PFSK-1 (cell line): ENCODE data around the gene PSORS1C1.

Experiments
- FOXP2 ChIP-seq: optimal IDR thresholded peaks from 2 replicates; pipeline ENCODE3; 2011; ENCODE audit warnings: borderline replicate concordance, control low read depth, inconsistent platforms; ENCODE audit not compliant: insufficient read depth; ENCODE audit errors: extremely low read length, extremely low read depth
- POLR2AphosphoS5 ChIP-seq: IDR thresholded peaks from 2 replicates; pipeline ENCODE4 v1.6.1; 2012; ENCODE audit warnings: low read depth, mild to moderate bottlenecking, control low read depth, low read length, moderate library complexity
- REST ChIP-seq, 2 experiments: IDR thresholded peaks; 2 replicates each; pipeline versions ENCODE4 v1.6.1 to v1.8.0; 2011 to 2012; ENCODE audit warnings: low read depth in 2 of 2, low read length in 2 of 2, control low read depth in 1 of 2, inconsistent platforms in 1 of 2, mild to moderate bottlenecking in 1 of 2, moderate library complexity in 1 of 2; ENCODE audit not compliant: insufficient read depth in 1 of 2
- SIN3A ChIP-seq: IDR thresholded peaks from 2 replicates; pipeline ENCODE4 v1.6.1; 2012; ENCODE audit warnings: mild to moderate bottlenecking, low read length, moderate library complexity, borderline replicate concordance; ENCODE audit not compliant: insufficient read depth
- TAF1 ChIP-seq: IDR thresholded peaks from 2 replicates; pipeline ENCODE4 v1.6.1; 2012; ENCODE audit warnings: low read length, control low read depth, borderline replicate concordance; ENCODE audit not compliant: insufficient read depth

PSORS1C1 gene

GRCh38 chr6:31114970-31115849, 610 bp downstream of the PSORS1C1 start:
- no peak for TF ChIP-seq REST (IDR thresholded peaks at IDR 0.05; ENCODE audit: insufficient read depth in 1 of 2, low read depth in 2 of 2, low read length in 2 of 2)
- no peak for TF ChIP-seq TAF1
- no peak for TF ChIP-seq FOXP2
- TF ChIP-seq POLR2AphosphoS5: no peak
- TF ChIP-seq SIN3A: no peak

- TF ChIP-seq REST (IDR thresholded peaks at IDR 0.05; ENCODE audit: insufficient read depth in 1 of 2, low read depth in 2 of 2, low read length in 2 of 2) (no peak), POLR2AphosphoS5 (no peak), FOXP2 (no peak), SIN3A (no peak)
Observed at GRCh38 chr6:31115941-31116560, 1.5 kb downstream of the PSORS1C1 start.

GRCh38 chr6:31116661-31117385, 2.2 kb downstream of the PSORS1C1 start:
- TF ChIP-seq TAF1 (peak; percentile 32; the same call in 1 of the 2 replicates), REST (IDR thresholded peaks at IDR 0.05; ENCODE audit: insufficient read depth in 1 of 2, low read depth in 2 of 2, low read length in 2 of 2) (no peak), SIN3A (no peak), POLR2AphosphoS5 (no peak)

- TF ChIP-seq TAF1 (no peak), REST (IDR thresholded peaks at IDR 0.05; ENCODE audit: insufficient read depth in 1 of 2, low read depth in 2 of 2, low read length in 2 of 2) (no peak), FOXP2 (no peak), POLR2AphosphoS5 (no peak), SIN3A (no peak)
Observed at GRCh38 chr6:31118178-31118577, 3.6 kb downstream of the PSORS1C1 start.
